Immature natural killer cell (primary cell): ENCODE results near the gene GPR146. TPM values are rescaled to one million over a fixed set of nuclear protein-coding genes. Genes with fewer than 3 reads are reported as not detected.

Experiments
- DNase-seq, 3 donors: peaks; one replicate each; pipeline ENCODE4 v3.0.0; 2022; ENCODE audit warnings: mixed read lengths in 1 of 3
- H3K27ac Mint-ChIP-seq, 6 donors: one replicate each; pipeline ENCODE4 v1.8.0; 2020; ENCODE audit warnings: mixed read lengths in 6 of 6, mild to moderate bottlenecking in 5 of 6, inconsistent platforms in 4 of 6, moderate library complexity in 3 of 6
- H3K27me3 Mint-ChIP-seq, 3 donors: one replicate each; pipeline ENCODE4 v1.8.0; 2020 to 2021; ENCODE audit warnings: low read depth in 3 of 3, mild to moderate bottlenecking in 3 of 3, mixed read lengths in 3 of 3, moderate library complexity in 3 of 3, inconsistent platforms in 1 of 3
- H3K36me3 Mint-ChIP-seq, 3 donors: one replicate each; pipeline ENCODE4 v1.8.0; 2020; ENCODE audit warnings: mixed read lengths in 3 of 3, inconsistent platforms in 2 of 3, mild to moderate bottlenecking in 2 of 3
- H3K4me1 Mint-ChIP-seq, 2 donors: one replicate each; pipeline ENCODE4 v1.8.0; 2020; ENCODE audit warnings: inconsistent platforms in 2 of 2, mild to moderate bottlenecking in 2 of 2, mixed read lengths in 2 of 2, moderate library complexity in 1 of 2
- H3K4me3 Mint-ChIP-seq, 5 donors: one replicate each; pipeline ENCODE4 v1.8.0; 2020; ENCODE audit warnings: mild to moderate bottlenecking in 5 of 5, mixed read lengths in 5 of 5, inconsistent platforms in 3 of 5, moderate library complexity in 3 of 5
- H3K9me3 Mint-ChIP-seq, 6 donors: one replicate each; pipeline ENCODE4 v1.8.0; 2020; ENCODE audit warnings: mild to moderate bottlenecking in 6 of 6, mixed read lengths in 6 of 6, inconsistent platforms in 4 of 6, moderate library complexity in 3 of 6
- polyA plus RNA-seq, 3 donors: library from polyadenylated mRNA; unstranded; fragments of 300-500 nt; fragmentation: Illumina TruSeq; gene quantifications; one replicate each; pipeline ENCODE4 v1.2.3, GENCODE V29; 2021

Gene GPR146
- polyA plus RNA-seq, 3 donors from 2014 or later = 1.1 to 1.9 TPM; not detected in 1

GRCh38 chr7:1056785-1057410 lies 12.6 kb downstream of the GPR146 start:
- H3K27me3 Mint-ChIP-seq = peaks cover 7 to 17% (median 12%) of the 10 kb centered on the region in 3 donors
- no peaks in the 10 kb centered on the region for H3K9me3 Mint-ChIP-seq
- peaks cover 12 to 30% of the 10 kb centered on the region in 2 donors for H3K4me1 Mint-ChIP-seq
- H3K36me3 Mint-ChIP-seq = peaks cover 0 to 8% (median 0%) of the 10 kb centered on the region in 3 donors
- no peak for DNase-seq
- no peak overlapping the region for H3K27ac Mint-ChIP-seq
- no peak overlapping the region for H3K4me3 Mint-ChIP-seq

- DNase-seq = no peak
- H3K27me3 Mint-ChIP-seq = peaks cover 10 to 21% (median 14%) of the 10 kb centered on the region in 3 donors
Observed at GRCh38 chr7:1057416-1058291, 13.3 kb downstream of the GPR146 start.

DNA sequence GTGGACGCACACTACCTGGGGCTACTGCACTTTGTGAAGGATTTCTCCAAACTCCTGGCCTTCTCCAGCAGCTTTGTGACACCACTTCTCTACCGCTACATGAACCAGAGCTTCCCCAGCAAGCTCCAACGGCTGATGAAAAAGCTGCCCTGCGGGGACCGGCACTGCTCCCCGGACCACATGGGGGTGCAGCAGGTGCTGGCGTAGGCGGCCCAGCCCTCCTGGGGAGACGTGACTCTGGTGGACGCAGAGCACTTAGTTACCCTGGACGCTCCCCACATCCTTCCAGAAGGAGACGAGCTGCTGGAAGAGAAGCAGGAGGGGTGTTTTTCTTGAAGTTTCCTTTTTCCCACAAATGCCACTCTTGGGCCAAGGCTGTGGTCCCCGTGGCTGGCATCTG lies 14.0 kb downstream of the GPR146 start:
- Mint-ChIP-seq H3K27me3 (peaks cover 10 to 21% (median 14%) of the 10 kb centered on the region in 3 donors), H3K9me3 (no peaks in the 10 kb centered on the region), H3K4me1 (peaks cover 12 to 31% of the 10 kb centered on the region in 2 donors), H3K27ac (peak overlapping the region in 3 of 6 donors; percentile 17 to 82 (median 82)), H3K4me3 (peak overlapping the region in 1 of 5 donors; percentile 65), H3K36me3 (peaks cover 0 to 15% (median 0%) of the 10 kb centered on the region in 3 donors)
- no peak for DNase-seq

More at GRCh38 chr7:1057416-1058291, 13.3 kb downstream of the GPR146 start:
- Mint-ChIP-seq H3K36me3 (peaks cover 0 to 15% (median 0%) of the 10 kb centered on the region in 3 donors), H3K9me3 (no peaks in the 10 kb centered on the region), H3K4me3 (no peak overlapping the region), H3K4me1 (peaks cover 12 to 31% of the 10 kb centered on the region in 2 donors), H3K27ac (peak overlapping the region in 1 of 6 donors; percentile 50)

DNA sequence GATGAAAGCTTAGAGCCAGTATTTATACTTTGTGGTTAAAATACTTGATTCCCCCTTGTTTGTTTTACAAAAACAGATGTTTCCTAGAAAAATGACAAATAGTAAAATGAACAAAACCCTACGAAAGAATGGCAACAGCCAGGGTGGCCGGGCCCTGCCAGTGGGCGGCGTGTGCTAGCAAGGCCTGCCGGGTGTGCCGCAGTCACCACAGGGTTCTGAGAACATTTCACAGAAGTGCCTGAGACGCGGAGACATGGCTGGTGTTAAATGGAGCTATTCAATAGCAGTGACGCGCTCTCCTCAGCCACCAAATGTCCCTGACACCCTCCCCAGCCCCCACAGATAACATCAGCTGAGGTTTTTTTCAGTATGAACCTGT lies 14.5 kb downstream of the GPR146 start:
- H3K4me3 Mint-ChIP-seq = peak overlapping the region in 3 of 5 donors; percentile 15 to 66 (median 65)
- peaks cover 0 to 15% (median 0%) of the 10 kb centered on the region in 3 donors for H3K36me3 Mint-ChIP-seq
- H3K27me3 Mint-ChIP-seq = peaks cover 10 to 25% (median 14%) of the 10 kb centered on the region in 3 donors
- H3K4me1 Mint-ChIP-seq = peaks cover 12 to 31% of the 10 kb centered on the region in 2 donors
- peak overlapping the region in 5 of 6 donors; percentile 12 to 82 (median 78) for H3K27ac Mint-ChIP-seq
- DNase-seq = peak; percentile 63 to 82 (median 67)
- no peaks in the 10 kb centered on the region for H3K9me3 Mint-ChIP-seq

DNA sequence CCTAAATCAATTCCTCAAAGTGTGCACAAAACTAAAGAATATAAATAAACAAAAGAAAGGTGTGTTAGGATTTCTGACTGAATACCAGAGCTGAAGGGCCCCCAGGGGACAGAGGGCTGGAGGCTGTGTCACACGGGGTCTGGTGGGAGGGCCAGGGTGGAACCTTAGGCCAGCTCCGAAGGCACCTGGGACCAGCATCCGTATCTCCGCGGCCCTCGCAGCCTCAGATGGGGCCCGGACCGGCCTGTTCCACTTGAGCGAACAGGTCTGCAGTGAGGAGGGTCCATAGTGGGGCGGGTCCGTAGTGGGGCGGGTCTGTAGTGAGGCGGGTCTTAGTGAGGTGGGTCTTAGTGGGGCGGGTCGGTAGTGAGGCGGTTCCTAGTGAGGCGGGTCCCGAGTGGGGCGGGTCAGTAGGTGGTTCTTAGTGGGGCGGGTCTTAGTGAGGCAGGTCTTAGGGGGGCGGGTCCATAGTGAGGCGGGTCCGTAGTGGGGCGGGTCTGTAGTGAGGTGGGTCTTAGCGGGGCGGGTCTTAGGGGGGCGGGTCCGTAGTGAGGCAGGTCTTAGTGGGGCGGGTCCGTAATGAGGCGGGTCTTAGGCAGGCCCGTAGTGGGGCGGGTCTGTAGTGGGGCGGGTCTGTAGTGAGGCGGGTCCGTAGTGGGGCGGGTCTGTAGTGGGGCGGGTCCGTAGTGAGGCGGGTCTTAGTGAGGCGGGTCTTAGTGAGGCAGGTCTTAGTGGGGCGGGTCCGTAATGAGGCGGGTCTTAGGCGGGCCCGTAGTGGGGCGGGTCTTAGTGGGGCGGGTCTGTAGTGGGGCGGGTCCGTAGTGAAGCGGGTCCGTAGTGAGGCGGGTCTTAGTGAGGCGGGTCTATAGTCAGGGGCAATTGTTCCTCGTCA lies 15.1 kb downstream of the GPR146 start:
- H3K9me3 Mint-ChIP-seq = no peaks in the 10 kb centered on the region
- H3K27me3 Mint-ChIP-seq = peaks cover 11 to 24% (median 14%) of the 10 kb centered on the region in 3 donors

GRCh38 chr7:1060315-1061072 lies 16.1 kb downstream of the GPR146 start:
- peaks cover 0 to 15% (median 0%) of the 10 kb centered on the region in 3 donors for H3K36me3 Mint-ChIP-seq
- H3K4me3 Mint-ChIP-seq = peak overlapping the region in 2 of 5 donors; percentile 23 to 38
- no peaks in the 10 kb centered on the region for H3K9me3 Mint-ChIP-seq
- H3K27ac Mint-ChIP-seq = peak overlapping the region in 1 of 6 donors; percentile 40
- no peak for DNase-seq
- peaks cover 11 to 26% (median 13%) of the 10 kb centered on the region in 3 donors for H3K27me3 Mint-ChIP-seq
- peaks cover 16 to 27% of the 10 kb centered on the region in 2 donors for H3K4me1 Mint-ChIP-seq

More for the DNA sequence above, 15.1 kb downstream of the GPR146 start:
- Mint-ChIP-seq H3K4me3 (peak overlapping the region in 2 of 5 donors; percentile 65 to 66), H3K4me1 (peaks cover 12 to 31% of the 10 kb centered on the region in 2 donors), H3K36me3 (peaks cover 0 to 15% (median 0%) of the 10 kb centered on the region in 3 donors), H3K27ac (peak overlapping the region in 5 of 6 donors; percentile 12 to 82 (median 78))
- DNase-seq = no peak

DNA sequence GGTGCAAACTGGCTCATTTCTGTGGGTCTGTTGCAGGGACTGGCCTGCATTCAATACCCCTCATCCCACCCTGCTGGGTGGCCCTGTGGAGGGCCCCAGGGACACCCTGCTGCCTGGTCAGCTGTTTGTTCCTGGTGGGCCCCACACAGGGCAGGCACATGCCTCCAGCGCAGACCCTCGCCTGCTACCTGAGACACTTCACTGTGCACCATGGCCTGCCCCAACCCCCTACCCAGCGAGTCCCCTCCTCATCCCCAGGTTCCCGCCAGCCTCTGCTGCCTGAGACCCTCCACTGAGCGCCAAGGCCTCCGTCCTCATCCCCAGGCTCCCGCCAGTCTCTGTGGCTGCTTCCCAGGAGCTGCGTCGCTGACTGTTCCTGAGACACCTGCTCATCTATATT lies 16.8 kb downstream of the GPR146 start:
- peaks cover 0 to 15% (median 0%) of the 10 kb centered on the region in 3 donors for H3K36me3 Mint-ChIP-seq
- no peaks in the 10 kb centered on the region for H3K9me3 Mint-ChIP-seq
- H3K4me3 Mint-ChIP-seq = no peak overlapping the region
- peaks cover 10 to 26% (median 11%) of the 10 kb centered on the region in 3 donors for H3K27me3 Mint-ChIP-seq
- H3K4me1 Mint-ChIP-seq = peaks cover 20 to 27% of the 10 kb centered on the region in 2 donors
- DNase-seq = no peak
- H3K27ac Mint-ChIP-seq = no peak overlapping the region

GRCh38 chr7:1062296-1063294 lies 18.2 kb downstream of the GPR146 start:
- H3K4me1 Mint-ChIP-seq = peaks cover 20 to 27% of the 10 kb centered on the region in 2 donors
- peaks cover 10 to 26% (median 11%) of the 10 kb centered on the region in 3 donors for H3K27me3 Mint-ChIP-seq
- DNase-seq = no peak
- H3K4me3 Mint-ChIP-seq = peak overlapping the region in 1 of 5 donors; percentile 14
- no peak overlapping the region for H3K27ac Mint-ChIP-seq
- H3K9me3 Mint-ChIP-seq = no peaks in the 10 kb centered on the region
- H3K36me3 Mint-ChIP-seq = peaks cover 0 to 15% (median 0%) of the 10 kb centered on the region in 3 donors

DNA sequence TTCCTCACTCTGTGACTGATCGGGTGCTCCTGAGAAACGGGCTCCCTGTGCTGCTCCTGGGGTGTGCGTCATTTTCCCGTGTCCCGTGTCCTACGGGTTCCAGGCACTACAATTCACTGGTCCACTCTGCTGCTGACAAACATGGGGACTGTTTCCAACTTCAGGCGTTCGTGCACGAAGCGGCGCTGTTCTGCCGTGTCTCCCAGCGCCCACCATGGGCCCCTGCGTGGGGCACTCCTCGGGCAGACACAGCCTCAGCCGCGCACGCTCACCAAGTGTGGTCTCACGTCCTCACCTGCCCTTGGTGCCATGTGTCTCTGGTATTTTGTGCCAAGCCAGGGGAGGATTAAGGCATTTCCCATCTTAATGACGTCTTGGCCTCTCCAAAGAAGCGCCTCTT lies 19.0 kb downstream of the GPR146 start:
- peaks cover 20 to 27% of the 10 kb centered on the region in 2 donors for H3K4me1 Mint-ChIP-seq
- no peak overlapping the region for H3K4me3 Mint-ChIP-seq
- H3K27me3 Mint-ChIP-seq = peaks cover 8 to 26% (median 10%) of the 10 kb centered on the region in 3 donors
- no peak overlapping the region for H3K27ac Mint-ChIP-seq
- no peak for DNase-seq
- H3K36me3 Mint-ChIP-seq = peaks cover 0 to 13% (median 0%) of the 10 kb centered on the region in 3 donors
- no peaks in the 10 kb centered on the region for H3K9me3 Mint-ChIP-seq

- Mint-ChIP-seq H3K27ac (no peak overlapping the region), H3K27me3 (peaks cover 8 to 24% (median 8%) of the 10 kb centered on the region in 3 donors), H3K9me3 (no peaks in the 10 kb centered on the region), H3K36me3 (peaks cover 0 to 8% (median 0%) of the 10 kb centered on the region in 3 donors), H3K4me1 (peaks cover 8 to 16% of the 10 kb centered on the region in 2 donors), H3K4me3 (no peak overlapping the region)
- no peak for DNase-seq
Observed at GRCh38 chr7:1064581-1064980, 20.2 kb downstream of the GPR146 start.

DNA sequence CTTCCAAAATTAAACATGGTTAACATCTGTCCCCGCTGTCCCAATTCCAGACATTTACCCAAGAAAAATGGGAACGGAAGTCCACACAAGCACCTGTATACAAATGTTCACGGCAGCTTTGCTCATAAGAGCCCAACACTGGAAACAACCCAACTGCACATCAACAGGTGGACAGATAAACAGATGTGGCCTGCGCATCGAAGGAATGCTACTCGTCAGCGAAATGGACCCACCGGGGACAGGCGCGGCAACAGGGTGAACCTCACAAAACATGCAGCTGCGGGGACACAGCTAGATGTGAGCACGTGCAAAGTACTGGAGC lies 20.9 kb downstream of the GPR146 start:
- Mint-ChIP-seq H3K4me3 (peak overlapping the region in 3 of 5 donors; percentile 18 to 62 (median 50)), H3K36me3 (peaks cover 0 to 8% (median 0%) of the 10 kb centered on the region in 3 donors), H3K27me3 (peaks cover 8 to 24% (median 8%) of the 10 kb centered on the region in 3 donors), H3K27ac (no peak overlapping the region), H3K4me1 (peaks cover 7 to 13% of the 10 kb centered on the region in 2 donors), H3K9me3 (no peaks in the 10 kb centered on the region)
- no peak for DNase-seq
